HepG2 (cell line): ENCODE data around the gene ZFP90.

Experiments
- EHMT2 ChIP-seq: fragments of 200-600 bp; sonication (generic); IDR thresholded peaks from 2 replicates; pipeline ENCODE4 v1.7.0; 2017; ENCODE audit warnings: antibody characterized with exemption, low read depth, low read length, borderline replicate concordance
- GATAD1 ChIP-seq: IDR thresholded peaks from 2 replicates; pipeline ENCODE4 v1.6.1; 2016; ENCODE audit warnings: missing genetic modification reagents, missing compliant biosample characterization
- MXI1 ChIP-seq: IDR thresholded peaks from 3 replicates; pipeline ENCODE4 v1.6.1; 2012; ENCODE audit warnings: low read depth, low read length, inconsistent platforms, borderline replicate concordance
- PAX8 ChIP-seq: sonication (generic); formaldehyde crosslinking; IDR thresholded peaks from 2 replicates; pipeline ENCODE4 v1.8.0; 2022; ENCODE audit warnings: mild to moderate bottlenecking, missing genetic modification reagents, borderline replicate concordance
- POLR2A ChIP-seq, 2 experiments: IDR thresholded peaks; 2 replicates each; pipeline ENCODE4 v1.6.1; 2011; ENCODE audit warnings: low read depth in 2 of 2, low read length in 2 of 2, mild to moderate bottlenecking in 1 of 2, moderate library complexity in 1 of 2; ENCODE audit not compliant: insufficient read depth in 1 of 2
- SMC3 ChIP-seq: IDR thresholded peaks from 2 replicates; pipeline ENCODE4 v1.6.1; 2011; ENCODE audit warnings: low read length, improper control_type of control experiment
- ZBTB21 ChIP-seq: sonication (generic); formaldehyde crosslinking; IDR thresholded peaks from 2 replicates; pipeline ENCODE4 v1.4.0; 2020; ENCODE audit warnings: missing genetic modification reagents
- ZFP36 ChIP-seq: fragments of 150-350 bp; IDR thresholded peaks from 2 replicates; pipeline ENCODE4 v1.6.1; 2018; ENCODE audit warnings: borderline replicate concordance, low read length, low read depth; ENCODE audit not compliant: partially characterized antibody
- TF ChIP-seq, protein P1 (sequence below): IDR thresholded peaks from 2 replicates; pipeline ENCODE4 v1.6.1; 2016; ENCODE audit warnings: low read depth, control low read depth
- TF ChIP-seq, protein P2 (sequence below): IDR thresholded peaks from 2 replicates; pipeline ENCODE4 v1.6.1; 2016; ENCODE audit warnings: low read depth, missing genetic modification reagents, missing compliant biosample characterization

DNA sequence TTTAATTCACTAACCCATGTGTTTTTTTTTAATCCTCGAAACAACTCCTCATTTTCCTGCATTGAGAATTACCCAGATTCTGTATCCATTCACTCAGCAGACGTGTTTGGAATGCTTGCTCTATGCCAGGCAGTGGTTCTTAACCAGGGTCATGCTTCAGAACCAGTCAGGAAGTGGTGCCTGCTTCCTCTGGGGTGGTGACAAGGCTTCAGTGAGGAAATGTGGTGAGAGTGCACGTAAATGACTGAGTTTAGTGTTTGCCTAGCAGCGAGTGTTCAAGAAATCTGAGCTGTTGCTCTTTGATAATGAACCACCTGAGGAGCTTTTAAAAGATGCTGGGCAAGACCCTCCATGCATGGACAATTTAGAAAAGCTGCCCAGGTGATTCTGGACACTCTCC lies 9.9 kb downstream of the ZFP90 start:
- no peak for TF ChIP-seq SMC3
- TF ChIP-seq, protein P1, sequence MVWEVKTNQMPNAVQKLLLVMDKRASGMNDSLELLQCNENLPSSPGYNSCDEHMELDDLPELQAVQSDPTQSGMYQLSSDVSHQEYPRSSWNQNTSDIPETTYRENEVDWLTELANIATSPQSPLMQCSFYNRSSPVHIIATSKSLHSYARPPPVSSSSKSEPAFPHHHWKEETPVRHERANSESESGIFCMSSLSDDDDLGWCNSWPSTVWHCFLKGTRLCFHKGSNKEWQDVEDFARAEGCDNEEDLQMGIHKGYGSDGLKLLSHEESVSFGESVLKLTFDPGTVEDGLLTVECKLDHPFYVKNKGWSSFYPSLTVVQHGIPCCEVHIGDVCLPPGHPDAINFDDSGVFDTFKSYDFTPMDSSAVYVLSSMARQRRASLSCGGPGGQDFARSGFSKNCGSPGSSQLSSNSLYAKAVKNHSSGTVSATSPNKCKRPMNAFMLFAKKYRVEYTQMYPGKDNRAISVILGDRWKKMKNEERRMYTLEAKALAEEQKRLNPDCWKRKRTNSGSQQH (CRISPR knock-in tag), result no peak
- TF ChIP-seq MXI1, result no peak
- no peak for TF ChIP-seq PAX8 (CRISPR knock-in tag)
- TF ChIP-seq EHMT2, result no peak
- no peak for TF ChIP-seq ZBTB21 (CRISPR knock-in tag)
- no peak for TF ChIP-seq ZFP36
- TF ChIP-seq GATAD1, result no peak
- TF ChIP-seq POLR2A (IDR thresholded peaks at IDR 0.05; ENCODE audit: insufficient read depth in 1 of 2, low read depth in 2 of 2, low read length in 2 of 2), result no peak
- TF ChIP-seq, protein P2, sequence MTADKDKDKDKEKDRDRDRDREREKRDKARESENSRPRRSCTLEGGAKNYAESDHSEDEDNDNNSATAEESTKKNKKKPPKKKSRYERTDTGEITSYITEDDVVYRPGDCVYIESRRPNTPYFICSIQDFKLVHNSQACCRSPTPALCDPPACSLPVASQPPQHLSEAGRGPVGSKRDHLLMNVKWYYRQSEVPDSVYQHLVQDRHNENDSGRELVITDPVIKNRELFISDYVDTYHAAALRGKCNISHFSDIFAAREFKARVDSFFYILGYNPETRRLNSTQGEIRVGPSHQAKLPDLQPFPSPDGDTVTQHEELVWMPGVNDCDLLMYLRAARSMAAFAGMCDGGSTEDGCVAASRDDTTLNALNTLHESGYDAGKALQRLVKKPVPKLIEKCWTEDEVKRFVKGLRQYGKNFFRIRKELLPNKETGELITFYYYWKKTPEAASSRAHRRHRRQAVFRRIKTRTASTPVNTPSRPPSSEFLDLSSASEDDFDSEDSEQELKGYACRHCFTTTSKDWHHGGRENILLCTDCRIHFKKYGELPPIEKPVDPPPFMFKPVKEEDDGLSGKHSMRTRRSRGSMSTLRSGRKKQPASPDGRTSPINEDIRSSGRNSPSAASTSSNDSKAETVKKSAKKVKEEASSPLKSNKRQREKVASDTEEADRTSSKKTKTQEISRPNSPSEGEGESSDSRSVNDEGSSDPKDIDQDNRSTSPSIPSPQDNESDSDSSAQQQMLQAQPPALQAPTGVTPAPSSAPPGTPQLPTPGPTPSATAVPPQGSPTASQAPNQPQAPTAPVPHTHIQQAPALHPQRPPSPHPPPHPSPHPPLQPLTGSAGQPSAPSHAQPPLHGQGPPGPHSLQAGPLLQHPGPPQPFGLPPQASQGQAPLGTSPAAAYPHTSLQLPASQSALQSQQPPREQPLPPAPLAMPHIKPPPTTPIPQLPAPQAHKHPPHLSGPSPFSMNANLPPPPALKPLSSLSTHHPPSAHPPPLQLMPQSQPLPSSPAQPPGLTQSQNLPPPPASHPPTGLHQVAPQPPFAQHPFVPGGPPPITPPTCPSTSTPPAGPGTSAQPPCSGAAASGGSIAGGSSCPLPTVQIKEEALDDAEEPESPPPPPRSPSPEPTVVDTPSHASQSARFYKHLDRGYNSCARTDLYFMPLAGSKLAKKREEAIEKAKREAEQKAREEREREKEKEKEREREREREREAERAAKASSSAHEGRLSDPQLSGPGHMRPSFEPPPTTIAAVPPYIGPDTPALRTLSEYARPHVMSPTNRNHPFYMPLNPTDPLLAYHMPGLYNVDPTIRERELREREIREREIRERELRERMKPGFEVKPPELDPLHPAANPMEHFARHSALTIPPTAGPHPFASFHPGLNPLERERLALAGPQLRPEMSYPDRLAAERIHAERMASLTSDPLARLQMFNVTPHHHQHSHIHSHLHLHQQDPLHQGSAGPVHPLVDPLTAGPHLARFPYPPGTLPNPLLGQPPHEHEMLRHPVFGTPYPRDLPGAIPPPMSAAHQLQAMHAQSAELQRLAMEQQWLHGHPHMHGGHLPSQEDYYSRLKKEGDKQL (CRISPR knock-in tag), result no peak
